Ishikawa (cell line): ENCODE measurements around the gene ALG8.

ENCODE experiments used
- CEBPB ChIP-seq: IDR thresholded peaks from 2 replicates; pipeline ENCODE4 v1.6.1; 2012
- NFIC ChIP-seq: IDR thresholded peaks from 2 replicates; pipeline ENCODE4 v1.6.1; 2012
- TAF1 ChIP-seq: IDR thresholded peaks from 2 replicates; pipeline ENCODE4 v1.6.1; 2012; ENCODE audit warnings: low read depth, mild to moderate bottlenecking
- TF ChIP-seq, protein P1 (sequence below): IDR thresholded peaks from 2 replicates; pipeline ENCODE4 v1.6.1; 2012

DNA sequence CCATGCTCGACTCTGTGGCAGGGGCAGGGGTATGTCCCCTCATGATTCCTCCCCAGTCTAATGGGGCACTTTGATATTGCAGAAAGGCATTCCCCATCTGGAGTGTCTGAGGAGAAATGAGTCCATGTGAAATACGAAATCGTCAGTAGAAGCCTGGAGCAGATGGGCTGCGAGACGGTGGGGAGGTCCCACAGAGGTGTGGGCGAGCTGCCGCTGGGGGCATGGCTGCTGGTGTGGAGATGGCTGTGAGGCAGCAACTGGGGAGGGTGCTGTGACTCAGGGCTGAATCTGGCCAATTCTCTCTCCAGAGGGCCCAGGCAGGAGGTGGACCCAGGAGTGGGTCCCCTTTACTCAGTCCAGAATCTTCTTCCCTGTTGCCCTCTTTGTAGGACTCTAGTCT is 37.8 kb upstream of the ALG8 start:
- TF ChIP-seq, protein P1, sequence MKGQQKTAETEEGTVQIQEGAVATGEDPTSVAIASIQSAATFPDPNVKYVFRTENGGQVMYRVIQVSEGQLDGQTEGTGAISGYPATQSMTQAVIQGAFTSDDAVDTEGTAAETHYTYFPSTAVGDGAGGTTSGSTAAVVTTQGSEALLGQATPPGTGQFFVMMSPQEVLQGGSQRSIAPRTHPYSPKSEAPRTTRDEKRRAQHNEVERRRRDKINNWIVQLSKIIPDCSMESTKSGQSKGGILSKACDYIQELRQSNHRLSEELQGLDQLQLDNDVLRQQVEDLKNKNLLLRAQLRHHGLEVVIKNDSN: no peak
- TF ChIP-seq NFIC (no peak), TAF1 (no peak), CEBPB (no peak)
